Measurements from ENCODE around the gene NGF.

GRCh38 chr1:115337276-115337632 lies 795 bp downstream of the NGF start:
- no peak for TF ChIP-seq CTCF (IDR thresholded peaks at IDR 0.05)
- TF ChIP-seq POLR2A (IDR thresholded peaks at IDR 0.05): no peak

Measured in lower leg skin (tissue), 3 donors.